ENCODE measurements around the gene C19orf25.

GRCh38 chr19:1434040-1434366 is 45.0 kb downstream of the C19orf25 start:
- TF ChIP-seq POLR2A (IDR thresholded peaks at IDR 0.05; ENCODE audit: low read depth, low read length) (no peak), TAF1 (IDR thresholded peaks at IDR 0.05; ENCODE audit: borderline replicate concordance, low read depth, low read length) (no peak), POLR2AphosphoS5 (IDR thresholded peaks at IDR 0.05; ENCODE audit: low read depth, low read length) (no peak)

Data from GM12892 (cell line).